ENCODE results near the gene PIK3CD. TPM values are rescaled to one million over a fixed set of nuclear protein-coding genes. Genes with fewer than 3 reads are reported as not detected.
"Not testable (repeated sequence)": the region's sequence is repeated elsewhere in the genome, so short reads cannot be mapped to it uniquely, and the experiment has no call there.

PIK3CD gene
- total RNA-seq, 1 experiment from 2014 or later, result 15.2 TPM

DNA sequence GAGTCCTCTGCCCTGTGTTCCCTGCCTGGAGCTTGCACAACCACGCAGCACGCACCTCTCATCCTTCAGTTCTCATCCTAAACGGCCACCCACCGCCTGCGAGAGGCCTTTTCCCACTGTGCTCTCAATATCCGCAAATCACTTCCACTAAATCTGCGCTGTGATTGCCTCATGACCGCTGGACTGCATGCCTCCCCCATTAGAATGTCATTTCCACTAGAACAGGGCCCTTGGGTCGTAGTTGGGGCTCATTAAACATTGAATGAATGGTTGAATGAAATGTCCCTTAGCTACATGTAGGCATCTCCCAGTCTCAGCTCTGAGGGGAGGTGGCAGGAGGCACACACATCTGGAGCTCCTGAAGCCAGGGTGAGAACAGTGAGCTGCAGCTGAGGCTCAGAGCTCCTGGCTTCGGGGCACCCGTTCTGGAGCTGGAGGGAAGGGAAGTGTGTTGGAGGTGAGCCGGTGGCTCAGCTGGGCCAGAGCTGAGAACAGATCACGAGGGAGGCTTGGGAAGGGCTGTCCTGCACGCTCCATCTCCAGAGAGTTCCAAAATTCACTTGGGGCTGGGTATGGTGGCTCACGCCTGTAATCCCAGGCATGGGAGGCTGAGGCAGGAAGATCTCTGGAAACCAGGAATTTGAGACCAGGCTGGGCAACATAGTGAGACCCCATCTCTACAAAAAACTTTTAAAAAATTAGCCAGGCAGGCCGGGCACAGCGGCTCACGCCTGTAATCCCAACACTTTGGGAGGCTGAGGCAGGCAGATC lies 32.4 kb upstream of the PIK3CD start:
- DNase-seq (ENCODE audit: low read depth), result no peak

DNA sequence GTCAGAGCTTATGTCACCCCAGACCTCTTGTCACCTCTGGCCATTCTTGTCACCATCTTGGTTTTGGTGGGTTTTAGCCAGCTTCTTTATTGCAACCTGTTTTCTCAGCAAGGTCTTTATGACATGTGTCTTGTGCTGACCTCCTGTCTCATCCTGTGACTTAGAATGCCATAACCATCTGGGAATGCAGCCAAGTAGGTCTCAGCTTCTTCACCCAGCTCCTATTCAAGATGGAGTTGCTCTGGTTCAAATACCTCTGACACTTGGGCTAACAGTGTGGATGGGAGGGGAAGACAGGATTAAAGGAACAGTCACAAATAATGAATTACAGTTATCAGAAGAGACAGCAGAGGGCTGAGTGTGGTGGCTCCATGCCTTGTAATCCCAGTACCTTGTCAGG lies 30.5 kb upstream of the PIK3CD start:
- DNase-seq (ENCODE audit: low read depth), result no peak

DNA sequence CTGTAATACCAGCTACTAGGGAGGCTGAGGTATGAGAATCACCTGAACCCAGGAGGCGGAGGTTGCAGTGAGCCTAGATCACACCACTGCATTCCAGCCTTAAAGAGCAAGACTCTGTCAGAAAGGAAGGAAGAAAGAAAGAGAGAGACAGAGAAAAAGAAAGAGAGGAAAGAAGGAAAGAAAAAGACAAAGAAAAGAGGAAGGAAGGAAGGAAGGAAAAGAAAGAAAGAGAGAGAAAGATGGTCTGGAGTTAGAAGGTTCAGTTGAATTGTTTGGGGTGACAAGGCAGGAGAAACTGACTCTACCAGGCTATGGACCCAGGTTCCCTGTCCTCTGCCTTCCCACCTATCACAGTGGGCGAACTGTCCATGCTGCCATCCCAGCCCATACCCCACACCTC lies 27.4 kb upstream of the PIK3CD start:
- no peak for DNase-seq (ENCODE audit: low read depth)

DNA sequence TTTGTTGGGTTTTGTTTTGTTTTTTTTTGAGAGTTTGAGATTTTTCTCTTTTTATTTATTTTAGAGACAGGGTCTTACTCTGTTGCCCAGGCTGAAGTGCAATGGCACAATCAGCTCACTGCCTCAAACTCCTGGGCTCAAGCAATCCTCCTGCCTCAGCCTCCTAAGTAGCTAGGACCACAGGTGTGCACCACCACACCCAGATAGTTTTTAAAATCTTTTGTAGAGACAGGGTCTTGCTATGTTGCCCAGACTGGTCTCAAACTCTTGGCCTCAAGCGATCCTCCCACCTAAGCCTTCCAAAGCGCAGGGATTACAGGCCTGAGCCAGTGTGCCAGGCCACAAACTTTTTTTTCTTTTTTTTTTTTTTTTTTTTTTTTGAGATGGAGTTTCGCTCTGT lies 26.5 kb upstream of the PIK3CD start:
- not testable (repeated sequence) for DNase-seq (ENCODE audit: low read depth)

DNA sequence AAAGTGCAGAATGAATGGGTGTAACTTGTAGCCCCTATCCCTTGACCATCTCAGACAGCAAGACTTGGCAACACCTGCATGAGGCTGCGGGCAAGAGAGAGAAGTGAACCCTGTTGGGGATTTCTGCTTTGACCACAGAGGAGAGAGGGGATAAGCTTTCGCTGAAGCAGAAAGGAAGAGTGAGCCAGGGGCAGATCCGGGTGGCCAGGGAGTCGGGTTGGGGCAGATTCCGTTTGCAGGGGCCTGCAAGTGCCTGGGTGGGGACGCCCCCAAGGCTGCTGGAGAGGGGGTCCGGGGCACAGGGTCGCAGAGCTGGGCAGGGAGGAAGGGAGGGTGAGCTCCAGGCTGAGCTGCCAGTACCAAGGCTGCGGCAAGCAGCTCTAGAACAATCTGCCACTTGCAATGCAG lies 25.3 kb upstream of the PIK3CD start:
- DNase-seq (ENCODE audit: low read depth), result no peak

DNA sequence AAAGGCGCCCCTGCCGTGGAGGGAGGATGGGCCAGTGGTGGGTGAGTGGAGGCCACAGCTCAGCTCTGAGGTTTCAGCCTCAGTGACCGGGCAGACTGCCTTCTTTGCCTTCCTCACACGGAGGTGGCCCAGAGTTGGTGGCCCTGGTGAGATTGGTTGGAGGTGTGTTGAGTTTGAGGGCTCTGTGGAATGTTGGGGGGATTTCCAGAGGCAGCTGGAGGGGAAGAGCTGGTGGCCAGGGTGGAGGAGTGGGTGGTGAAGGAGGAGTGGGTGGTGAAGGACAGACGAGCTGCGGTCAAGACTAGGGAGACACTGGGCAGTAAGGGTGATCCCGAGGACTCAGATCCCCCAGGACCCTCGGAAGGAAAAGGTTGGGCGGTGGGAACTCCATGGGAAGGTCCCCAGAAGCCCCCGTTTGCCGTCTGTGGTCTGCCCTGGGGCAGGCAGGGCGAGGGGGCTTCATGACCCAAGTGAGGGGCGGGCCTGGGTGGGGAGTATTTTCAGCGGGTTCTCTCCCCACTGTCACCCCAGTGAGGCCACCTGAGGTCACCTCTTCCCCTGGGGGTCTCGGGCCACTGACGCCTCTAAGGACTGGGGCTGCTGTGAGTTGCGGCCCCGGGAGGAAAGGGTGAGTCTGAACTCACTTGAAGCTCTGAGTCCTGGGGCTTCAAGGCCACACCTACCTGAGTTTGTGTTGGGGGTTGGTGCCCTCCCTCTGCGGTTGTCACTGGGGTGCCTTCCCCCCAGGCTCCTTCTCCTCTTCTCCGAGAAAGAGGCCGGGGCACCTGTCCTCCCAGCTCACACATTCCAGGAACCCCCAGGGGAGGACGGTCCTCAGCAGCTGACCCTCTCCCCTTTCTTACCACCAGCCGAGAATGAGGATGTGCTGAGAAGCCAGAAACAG lies 22.7 kb upstream of the PIK3CD start:
- DNase-seq (ENCODE audit: low read depth), result no peak

DNA sequence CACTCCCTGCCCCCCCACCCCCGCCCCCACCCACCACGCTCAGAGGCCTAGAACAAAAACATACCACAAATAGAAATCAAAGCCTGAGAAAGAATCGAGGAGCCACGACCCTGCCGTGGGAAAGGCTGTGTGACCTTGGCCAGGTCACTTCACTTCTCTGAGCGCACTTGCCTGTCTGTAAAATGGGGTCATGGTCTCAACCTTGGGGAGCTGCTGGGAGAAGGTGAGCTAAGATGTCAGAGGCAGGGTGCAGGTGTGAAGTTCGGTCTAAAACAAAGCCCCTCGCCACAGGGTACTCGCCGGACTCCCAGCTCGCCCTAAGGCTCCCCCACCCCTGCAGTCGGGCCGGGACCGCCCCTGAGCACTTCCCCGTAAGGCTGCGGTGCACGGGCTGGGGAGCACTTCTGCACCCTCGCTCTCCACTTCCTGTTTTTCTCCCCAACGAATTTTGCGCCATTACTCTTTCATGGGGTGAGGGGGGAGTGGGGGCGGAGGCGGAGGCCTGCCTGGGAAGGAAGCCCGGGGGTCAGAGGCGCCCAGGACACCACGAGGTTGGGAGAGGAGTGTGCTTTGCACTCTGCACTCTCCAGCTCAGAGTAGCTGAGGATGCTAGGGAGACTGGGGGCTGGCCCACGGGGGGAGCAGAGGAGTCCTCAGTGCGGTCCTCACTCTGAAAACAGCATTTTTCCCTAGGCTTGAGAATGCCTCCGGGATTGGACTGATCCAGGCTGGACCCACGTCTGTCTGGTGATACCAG lies 21.9 kb upstream of the PIK3CD start:
- no peak for DNase-seq (ENCODE audit: low read depth)

DNA sequence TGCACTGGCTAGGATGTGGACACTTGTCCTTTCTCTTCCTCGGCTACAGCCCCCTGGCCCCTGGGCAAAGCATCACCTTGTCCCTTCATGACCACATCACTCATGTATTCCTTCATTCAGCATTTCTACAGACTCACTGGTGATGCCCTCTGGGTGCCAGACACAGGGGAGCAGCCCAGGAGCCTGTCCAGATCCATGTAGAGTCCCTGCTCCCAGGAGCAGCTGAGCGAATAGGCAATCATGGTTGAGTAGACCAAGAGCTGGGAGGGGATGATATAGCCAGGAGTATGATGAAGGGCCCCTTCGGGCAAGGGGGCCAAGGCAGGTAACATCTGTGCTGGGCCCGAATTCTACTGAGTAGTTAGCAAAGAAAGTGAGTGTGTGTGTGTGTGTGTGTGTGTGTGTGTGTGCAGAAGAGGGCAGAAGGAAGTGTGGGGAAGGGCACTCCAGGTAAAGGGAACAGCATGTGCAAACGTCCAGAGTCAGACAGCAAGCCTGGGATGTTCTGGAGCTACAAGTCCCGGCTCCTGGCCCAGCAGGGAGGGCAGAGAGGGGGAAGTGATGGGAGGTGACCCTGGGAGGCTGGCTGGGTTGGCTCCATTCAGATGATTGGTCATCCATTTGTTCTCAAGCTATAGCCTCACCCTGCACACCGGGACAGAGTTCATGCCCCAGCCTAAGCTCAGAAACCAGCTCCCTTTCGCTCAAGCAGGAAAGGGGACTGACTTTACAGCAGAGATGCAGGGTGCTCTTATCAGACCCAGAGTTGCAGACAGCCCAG lies 21.0 kb upstream of the PIK3CD start:
- DNase-seq (ENCODE audit: low read depth), result no peak

DNA sequence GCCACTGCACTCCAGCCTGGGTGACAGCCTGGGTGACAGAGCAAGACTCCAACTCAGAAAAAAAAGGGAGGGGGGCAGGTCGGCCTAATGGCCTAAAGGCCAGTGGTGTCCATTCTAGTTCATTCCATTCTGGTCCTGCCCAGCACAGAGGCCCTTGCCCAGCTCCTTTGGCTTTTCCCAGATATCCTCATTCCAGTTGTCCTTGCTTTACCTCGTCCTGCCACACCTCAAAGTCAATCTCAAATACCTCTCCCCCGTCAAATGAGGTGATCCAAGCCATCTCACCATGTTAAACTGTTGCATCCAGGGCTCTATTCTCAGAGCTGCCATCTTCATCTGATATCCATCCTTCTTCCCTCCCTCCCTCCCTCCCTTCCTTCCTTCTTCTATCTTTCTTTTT lies 19.9 kb upstream of the PIK3CD start:
- DNase-seq (ENCODE audit: low read depth), result no peak

DNA sequence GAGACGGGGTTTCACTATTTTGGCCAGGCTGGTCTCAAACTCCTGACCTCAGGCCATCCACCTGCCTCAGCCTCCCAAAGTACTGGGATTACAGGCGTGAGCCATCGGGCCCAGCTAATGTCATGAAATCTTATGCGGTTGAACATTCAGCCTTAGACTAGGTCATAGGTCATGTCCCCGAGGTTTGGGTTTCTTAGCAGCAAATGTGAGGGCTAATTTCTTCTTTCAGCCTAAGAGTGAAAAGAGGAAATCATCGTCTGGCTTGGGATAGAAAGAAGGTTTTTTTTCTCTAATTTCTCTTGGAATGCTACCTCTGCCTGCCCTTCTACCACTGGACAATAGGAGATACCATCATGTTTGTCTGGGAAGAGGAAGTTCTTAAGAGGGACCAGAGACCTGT lies 18.0 kb upstream of the PIK3CD start:
- no peak for DNase-seq (ENCODE audit: low read depth)

DNA sequence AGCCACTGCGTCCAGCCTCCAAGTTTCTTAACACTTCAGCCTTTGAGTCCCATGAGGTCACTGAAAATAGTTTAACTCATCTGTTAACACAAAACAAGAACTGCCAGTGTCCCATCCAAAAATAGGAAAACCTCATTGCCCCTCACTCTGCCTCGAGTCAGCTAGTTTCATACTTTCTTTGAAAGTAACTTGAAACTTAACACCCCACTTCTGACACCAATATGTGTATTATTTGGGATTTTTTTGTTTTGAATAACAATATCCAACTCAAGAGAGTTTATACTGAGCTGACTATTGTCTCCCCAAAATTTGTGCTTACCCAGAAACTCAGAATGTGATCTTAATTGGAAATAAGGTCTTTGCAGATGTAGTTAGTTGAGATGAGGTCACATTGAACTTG lies 16.9 kb upstream of the PIK3CD start:
- no peak for DNase-seq (ENCODE audit: low read depth)

DNA sequence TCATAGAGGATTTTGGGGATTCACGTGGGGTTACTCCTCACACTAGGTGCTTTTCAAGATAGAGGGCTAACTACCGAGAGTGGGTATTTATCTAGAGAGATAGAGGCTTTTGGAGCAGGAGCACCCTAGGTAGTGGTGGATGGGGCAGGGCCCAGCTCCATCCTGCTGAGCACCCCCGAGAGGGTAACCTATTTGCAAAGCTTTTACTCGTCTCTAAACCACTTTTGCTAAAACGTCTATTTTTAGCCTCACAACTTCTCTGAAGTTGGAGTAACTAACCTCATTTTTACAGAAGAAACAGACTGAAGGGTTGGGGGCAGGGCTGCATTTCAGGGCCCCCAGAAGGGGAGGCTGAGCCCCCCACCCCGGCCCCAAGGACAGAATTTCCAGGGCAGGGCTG lies 12.3 kb upstream of the PIK3CD start:
- DNase-seq (ENCODE audit: low read depth), result no peak

DNA sequence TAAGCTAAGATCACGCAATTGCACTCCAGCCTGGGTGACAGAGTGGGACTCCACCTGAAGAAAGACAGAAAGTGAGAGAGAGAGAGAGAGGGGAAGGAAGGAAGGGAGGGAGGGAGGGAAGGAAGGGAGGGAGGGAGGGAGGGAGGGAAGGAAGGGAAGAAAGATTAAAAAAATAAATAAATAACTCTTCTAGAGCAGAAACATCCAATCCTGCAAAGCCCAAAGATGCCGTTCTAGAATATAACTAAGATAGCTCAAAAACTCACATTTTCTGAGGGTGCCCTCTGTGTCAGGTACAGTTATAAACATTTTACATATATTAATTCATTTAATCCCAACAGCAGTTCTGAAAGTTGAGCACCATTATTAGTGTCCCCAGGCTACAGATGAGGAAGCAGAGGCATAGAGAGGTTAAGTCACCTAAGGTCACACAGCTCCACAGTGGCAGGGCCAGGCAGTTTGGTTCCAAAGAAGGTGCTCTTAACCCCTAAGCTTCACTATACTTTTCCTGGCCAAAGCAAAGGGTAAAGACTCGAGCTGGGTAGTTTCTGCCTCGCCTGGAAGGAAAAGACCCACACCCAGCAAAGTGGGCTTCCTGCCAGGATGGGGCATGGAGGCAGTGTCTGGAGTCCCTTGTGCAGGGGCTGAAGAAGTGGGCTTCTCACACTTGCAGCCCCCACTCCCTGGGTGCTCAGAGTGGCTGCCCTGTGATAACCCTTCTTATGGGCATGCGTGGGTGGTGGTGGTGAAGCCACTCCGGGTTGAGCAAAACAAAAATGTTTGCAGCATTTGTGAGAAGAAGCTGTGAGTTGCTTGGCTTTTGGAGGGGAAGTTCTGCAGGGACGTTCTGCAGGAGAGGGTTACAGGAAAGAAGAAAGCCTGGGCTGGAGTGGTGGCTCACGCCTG lies 7.9 kb upstream of the PIK3CD start:
- no peak for DNase-seq (ENCODE audit: low read depth)

DNA sequence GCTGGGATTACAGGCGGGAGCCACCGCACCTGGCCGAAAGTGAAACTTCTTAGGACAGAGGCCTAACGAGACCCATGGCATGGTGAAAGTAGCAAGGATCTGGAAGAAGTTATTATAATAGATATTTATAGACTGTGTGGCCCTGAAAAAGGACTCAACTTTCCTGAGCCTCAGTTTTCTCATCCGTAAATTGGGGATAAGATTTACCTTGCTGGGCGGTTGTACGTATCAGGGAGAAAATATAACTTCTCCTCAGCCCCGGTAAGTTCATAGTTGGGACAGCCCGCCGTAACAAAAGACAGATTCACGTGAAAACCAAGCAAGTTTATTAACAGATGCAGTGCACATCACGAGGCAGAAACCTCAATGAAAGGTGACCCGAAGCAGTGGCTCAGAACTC lies 5.5 kb upstream of the PIK3CD start:
- no peak for DNase-seq (ENCODE audit: low read depth)

DNA sequence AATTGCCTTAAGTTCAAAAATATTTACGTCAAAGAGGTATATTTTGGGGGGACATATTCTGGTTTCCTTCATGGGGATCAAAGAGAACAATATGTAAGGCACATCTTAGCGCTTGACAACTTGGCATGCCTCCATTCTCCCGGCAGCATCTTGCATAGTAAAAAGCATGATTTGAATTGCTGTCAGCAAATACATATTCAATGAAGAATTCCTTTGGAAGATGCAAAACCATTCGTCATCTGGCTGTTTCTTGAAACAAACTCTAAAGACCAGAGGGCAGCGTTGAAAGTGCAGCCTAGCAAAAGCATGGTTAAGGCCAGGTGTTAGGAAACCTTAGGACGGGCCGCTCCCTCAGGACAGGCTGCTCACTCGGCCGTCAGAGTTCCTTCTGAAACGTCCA lies 3.4 kb upstream of the PIK3CD start:
- DNase-seq (ENCODE audit: low read depth), result no peak

DNA sequence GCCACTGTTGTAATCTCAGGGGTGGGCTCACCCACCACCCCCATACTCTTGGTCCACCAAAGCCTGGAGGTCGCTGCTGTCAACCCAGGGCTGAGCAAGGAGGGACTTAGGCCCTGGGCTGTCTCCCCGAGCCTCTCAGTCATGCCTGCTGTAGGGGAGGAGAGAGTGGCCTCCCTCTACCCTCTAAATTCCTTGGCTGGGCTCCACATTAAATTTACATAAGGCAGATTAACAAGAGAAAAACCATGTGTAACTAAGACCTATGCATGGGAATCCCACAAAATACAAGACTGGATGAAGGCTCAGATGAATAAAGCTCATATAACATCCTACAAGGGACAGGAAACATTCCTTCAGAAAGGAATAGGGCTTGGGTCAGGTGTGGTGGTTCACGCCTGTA lies 1.8 kb upstream of the PIK3CD start:
- no peak for DNase-seq (ENCODE audit: low read depth)

DNA sequence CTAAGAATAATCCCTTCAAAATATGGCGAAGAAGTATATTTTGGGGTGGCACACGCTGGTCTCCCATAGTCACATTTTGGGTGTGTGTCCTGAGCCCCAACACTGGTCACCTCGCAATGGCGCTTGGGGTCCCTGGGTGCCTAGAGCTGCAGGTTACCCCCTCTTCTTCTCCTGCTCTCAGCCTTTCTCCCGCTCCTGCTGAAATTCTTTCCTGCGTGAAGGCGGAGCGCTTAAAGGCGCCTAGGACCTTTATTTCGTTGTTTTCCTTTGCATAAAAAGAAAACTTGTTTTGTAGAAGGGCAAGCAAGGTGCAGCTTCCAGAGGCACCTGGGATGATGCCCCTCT lies 339 bp upstream of the PIK3CD start:
- DNase-seq (ENCODE audit: low read depth), result no peak

DNA sequence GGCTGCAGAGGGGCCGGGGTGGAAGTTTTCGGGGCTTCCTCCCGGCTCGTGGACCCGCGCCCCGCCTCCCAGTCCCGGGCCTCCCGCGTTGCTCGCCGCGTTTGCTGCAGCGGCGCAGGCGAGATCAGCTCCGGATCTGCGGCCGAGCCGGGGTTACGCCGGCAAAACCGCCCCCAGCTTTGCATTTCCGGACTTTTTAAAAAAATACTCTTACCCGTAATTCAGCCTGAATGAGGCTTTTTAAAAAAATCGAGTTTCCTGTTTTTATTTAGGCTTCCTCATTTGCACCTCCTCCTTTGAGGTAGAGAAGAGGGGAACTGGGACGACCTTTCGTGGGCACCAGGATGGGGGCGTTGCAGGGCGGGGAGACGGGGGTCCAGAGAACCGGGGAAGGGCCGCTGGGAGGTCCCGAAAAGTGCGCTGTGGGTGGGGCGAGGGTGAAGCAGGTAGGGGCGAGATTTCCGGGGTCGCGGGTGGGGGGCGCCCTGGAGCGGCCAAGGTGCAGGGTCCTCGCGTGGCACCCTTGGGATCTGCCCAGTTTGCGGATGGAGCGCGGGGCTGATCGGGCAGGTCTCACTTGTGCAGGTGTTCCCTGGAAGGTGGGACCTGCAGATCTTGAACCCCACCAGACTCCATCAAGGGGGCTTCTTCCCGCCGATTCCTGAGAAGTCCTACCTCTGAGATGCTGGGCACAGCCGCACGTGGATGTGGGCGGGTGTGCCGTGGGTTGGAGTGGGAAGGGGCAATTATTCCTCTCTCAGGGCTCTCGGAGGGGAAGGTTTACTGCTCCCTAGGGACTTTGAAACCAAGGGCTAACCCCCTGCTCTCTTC lies 1.1 kb downstream of the PIK3CD start:
- no peak for DNase-seq (ENCODE audit: low read depth)

DNA sequence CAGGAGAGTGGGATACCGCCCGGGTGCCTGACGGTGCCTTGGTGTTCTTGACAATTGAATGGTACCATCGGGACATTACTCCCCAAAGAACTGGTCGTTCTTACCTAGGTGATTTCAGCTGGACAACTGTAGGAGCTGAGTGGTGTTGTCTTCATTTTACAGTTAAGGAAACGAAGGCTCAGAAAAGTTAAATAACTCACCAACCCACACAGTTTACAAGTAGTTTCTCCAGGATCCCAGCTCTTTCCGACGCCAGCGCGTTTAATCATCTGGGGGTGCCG lies 1.6 kb downstream of the PIK3CD start:
- DNase-seq (ENCODE audit: low read depth), result no peak

Measured in HT1080 (cell line).